UCSD-AML1 (cell line): ENCODE results near the gene CTNNA2.

ENCODE experiments used
- DNase-seq: peaks from one replicate; lab custom pipeline; 2025; ENCODE audit not compliant: unreplicated experiment; lab: John Stamatoyannopoulos, UW

Gene CTNNA2

GRCh38 chr2:80437959-80438358 is 925.1 kb downstream of the CTNNA2 start:
- DNase-seq = no peak

DNA sequence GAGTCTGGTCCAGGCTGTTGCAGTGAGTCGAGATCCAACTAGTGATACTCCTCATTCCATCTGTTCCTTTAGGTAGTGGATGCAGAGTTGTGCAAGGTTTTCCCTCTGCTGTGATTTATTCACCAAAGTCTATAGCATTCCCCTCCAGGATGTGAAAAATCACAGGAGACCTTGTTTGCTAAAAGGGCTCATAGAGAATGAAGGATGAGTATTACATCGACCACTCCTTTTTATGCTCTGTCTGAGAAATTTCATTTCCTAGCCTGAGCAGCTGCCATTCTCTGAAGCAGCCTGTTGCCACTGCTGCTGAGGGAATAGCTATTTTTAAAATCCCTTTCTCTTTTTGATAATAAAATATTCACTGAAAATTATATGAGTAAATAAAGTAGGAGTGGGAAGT is 925.8 kb downstream of the CTNNA2 start:
- DNase-seq = no peak

GRCh38 chr2:80454628-80455027 is 941.8 kb downstream of the CTNNA2 start:
- no peak for DNase-seq

- DNase-seq = no peak
Observed at GRCh38 chr2:80459028-80459427, 946.2 kb downstream of the CTNNA2 start.

GRCh38 chr2:80461505-80462197 is 948.8 kb downstream of the CTNNA2 start:
- DNase-seq = no peak

DNA sequence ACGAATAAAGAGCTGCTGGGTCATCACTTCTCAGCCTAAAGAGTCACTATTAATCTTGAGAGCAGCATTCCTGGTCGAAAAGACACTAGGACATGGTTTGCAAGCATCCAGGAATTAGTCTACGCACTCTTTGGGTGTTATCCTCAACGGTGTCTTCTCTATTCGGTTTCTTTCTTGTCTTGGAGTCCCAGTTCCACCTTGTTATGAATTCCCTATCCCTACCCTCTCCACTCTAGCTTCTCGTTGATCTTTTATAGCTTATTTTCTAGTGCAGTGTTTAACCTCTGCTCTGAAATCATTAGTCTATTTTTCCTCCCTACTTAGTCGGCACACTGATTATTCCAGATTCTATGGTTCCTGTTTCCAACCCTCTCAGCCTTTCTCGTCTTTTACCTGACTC is 949.8 kb downstream of the CTNNA2 start:
- no peak for DNase-seq

DNA sequence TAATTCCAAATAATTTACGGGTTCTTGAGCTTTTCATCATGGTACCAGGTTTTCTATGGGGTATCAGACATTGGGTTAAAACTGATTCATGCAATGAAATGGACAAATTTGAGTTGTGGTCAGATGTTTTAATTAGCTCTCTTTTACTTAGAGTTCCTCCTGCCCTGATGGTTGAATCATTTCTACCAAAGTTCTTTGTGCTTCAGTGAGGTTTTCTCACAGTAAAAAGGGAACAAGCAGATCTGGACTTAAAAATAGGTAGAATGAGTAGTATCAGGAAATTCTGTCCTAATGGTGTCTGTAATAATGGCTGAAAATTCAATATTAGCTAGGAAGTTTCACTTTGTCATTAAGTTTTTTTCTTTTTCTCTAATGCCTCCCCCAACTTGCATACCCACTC is 951.4 kb downstream of the CTNNA2 start:
- no peak for DNase-seq

DNA sequence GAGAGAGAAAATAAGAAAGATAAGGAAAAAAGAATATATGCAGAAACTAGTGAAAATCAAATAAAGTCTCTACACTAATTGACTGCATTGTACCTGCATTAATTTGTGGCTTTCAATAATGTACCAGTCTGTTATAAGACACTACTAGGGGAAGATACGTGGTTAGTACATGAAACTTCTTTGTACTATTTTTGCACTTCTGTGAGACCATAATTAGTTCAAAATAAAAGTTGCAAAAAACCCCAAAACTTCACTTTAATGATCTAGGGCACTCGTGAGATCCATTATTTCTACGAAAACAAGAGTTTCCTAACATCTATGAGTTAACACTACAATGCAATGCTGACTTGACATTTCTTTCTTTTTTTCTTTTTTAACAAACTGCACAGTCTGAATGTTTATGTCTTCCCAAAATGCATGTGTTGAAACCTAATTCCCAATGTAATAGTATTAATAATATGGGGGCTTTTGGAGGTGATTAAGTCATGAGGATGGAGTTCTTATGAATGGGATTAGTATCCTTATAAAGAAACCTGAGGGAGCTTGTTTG is 954.5 kb downstream of the CTNNA2 start:
- DNase-seq = no peak

DNA sequence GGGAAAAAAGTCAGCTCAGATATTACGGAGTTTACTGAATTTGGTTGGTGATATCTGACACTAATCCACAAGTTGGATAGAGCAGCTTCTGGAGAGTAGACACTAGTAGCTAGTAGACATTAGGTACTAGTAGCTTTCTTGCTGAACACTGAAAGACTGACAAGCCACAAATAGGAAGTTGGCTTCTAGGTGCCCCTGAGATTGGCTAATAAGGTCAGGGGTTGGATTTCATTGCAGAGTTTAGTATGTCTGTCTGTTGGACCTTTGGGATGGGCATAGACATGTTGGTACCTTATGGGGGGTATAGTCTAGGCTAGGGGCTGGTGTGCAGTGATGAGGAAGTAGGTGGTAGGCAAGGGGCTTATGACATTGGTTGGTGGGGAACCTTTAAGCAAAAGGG is 956.6 kb downstream of the CTNNA2 start:
- no peak for DNase-seq

DNA sequence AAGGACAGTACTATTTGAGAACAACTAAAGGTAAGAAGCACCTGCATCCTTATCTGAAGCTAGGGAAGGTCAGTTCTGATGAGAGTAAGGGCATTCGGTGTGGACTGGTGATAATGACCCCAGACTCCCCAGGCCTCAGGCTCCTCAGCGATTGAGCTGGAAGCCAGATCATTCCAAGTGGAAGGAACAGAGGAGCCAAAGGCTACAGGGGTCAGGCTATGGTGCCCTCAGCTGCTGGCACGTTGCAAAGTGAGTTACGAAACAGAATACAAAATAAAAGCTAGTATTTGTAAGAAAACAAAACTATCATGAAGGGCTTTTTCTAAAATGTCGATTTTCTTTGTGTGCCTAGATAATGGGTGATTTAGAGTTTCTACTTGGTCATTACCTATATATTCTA is 960.2 kb downstream of the CTNNA2 start:
- DNase-seq = no peak

GRCh38 chr2:80473796-80474195 is 960.9 kb downstream of the CTNNA2 start:
- DNase-seq = no peak

DNA sequence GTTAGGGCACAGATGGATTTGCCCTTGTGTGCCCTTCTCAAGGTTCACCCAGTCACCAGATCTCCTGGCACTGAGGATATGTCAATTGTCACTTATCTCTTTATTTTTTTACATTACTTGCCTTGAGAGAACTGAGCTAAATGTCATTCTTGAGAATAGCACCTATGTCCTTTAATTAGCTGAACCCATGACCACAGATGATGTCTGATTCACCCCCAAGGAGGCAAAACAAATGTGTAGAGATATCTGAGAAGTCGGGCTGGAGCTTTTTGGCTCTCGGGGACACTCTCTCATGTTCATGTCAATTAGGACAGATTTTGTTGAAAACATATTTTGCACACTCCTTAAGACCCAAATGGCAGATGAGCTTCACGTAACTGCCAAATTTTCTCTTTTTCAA is 963.1 kb downstream of the CTNNA2 start:
- DNase-seq = no peak

DNA sequence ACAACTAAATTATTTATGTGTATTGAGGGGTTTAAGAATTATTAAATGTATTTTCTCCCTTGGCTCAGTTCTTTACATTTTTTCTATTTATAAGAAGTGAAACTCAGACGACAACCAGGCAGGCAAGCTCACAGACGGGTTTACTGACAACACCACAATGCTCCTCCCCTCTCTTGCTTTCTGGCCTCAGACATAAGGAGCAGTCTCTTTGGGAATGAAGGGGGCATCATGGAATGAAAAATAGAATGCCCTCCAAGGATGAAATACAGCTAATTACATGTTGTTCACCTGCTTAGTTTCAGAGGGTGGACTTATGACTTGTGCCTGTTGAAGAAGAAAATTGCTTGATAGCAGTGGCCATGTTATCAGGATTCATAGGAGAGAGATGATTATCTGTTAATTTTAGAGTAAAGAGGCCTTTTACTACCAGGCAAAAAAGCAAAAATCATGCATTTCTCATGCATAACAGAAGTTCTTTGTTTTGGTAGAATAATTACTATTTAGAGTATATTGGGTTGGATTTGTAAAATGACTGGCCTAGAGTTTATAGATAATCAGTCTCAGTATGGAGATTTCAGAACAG is 963.8 kb downstream of the CTNNA2 start:
- DNase-seq = no peak

DNA sequence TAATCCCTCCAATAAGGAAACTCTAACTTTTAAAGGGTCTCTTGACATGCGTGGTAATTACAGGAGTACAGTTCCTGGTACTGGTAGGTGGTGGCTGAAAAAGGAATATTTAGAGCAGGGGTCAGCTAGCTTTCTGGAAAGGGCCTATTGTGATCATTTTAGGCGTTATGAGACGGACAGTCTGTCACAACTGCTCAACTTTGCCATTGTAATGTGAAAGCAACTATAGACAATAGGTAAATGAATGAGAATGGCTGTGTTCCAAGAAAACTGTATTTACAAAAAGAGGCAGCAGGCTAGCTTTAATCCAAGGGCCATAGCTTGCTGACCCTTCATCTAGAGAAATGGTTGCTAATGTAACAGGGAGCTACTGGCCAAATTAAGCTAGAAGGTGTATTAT is 969.4 kb downstream of the CTNNA2 start:
- no peak for DNase-seq

GRCh38 chr2:80489717-80490116 is 976.9 kb downstream of the CTNNA2 start:
- DNase-seq = no peak

DNA sequence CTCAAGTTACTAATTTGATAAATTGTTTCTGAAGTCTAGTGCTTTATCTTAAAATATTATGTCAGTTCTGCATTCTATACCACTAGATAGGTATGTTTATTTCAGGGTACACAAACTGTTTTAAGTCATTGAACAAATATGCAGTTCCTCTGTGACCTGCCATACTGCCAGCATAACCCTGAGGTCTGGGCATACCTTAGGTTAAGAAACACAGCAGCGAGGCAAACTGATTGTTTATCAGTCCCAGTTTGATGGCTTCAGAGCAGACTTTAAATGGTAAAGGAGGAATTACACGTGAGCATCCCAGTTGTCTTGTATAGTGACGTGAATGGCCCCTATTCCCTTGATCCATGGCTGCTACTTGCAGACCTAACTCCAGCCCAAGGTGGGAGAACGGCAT is 978.1 kb downstream of the CTNNA2 start:
- no peak for DNase-seq

DNA sequence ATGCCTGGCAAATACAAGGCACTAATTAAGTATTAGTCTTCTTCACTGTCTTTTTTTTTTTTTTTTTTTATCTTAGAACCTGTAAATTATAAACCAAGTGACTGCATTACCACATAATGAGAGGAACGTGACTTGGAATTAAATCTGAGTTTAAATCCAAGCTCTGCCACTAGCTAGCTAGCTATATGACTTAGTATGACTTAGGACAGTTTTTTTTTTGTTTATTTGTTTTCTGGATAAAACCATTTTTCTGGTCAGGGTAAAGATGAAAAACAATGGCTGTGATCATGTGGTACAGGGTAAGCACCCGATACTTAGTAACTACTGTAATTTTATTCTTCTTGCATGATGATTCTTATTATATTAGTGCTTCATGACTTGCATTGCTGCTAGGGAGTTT is 983.5 kb downstream of the CTNNA2 start:
- DNase-seq = no peak

- no peak for DNase-seq
Observed at GRCh38 chr2:80496775-80497174, 983.9 kb downstream of the CTNNA2 start.

GRCh38 chr2:80499095-80499494 is 986.2 kb downstream of the CTNNA2 start:
- DNase-seq = no peak

GRCh38 chr2:80501874-80502624 is 989.2 kb downstream of the CTNNA2 start:
- DNase-seq = no peak

DNA sequence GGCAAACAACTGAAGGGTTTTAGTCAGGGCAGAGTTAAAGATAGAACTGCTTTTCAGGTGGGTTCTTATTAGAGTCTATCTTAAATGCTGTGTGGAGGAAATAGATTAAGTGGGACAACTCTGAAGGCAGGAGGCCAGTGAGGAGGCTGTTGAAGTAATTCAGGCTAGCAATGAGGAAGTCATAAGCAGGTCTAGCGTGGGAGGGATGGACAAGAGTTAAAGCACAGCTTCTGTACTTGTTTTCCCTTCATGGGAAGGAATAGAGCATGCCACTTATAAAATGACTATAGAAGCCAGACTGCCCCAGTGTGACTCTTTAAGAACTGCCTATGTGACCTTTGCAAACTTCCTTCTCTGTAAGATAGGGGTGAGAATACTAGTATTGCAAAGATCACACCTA is 993.7 kb downstream of the CTNNA2 start:
- DNase-seq = no peak

DNA sequence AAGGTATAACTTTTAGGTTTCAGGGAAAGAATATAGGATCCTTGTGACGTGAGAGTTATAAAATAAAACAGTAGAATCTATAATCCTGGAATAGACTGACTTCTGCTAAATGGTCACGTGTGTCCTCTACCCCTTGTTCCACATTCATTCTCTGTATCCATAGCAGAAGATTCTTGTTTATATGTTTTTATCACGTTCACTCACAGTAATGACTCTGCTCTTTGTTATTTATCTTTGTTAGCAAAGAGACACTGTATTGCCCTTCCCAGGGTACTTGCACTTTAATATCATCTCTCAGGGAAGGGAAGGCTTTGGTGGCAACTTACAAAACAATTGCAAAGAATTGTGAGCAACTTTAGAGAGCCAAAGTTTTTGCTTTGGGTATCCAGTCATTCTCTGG is 997.9 kb downstream of the CTNNA2 start:
- DNase-seq = no peak
